Large intestine (tissue), 3 donors: ENCODE results near the gene PGP. TPM values are rescaled to one million over a fixed set of nuclear protein-coding genes. Genes with fewer than 3 reads are reported as not detected.

Experiments
- DNase-seq, 2 donors: peaks; one replicate each; pipeline versions ENCODE4 v3.0.0 to v3.0.0-alpha.2; 2013
- H3K27ac ChIP-seq: one replicate; pipeline ENCODE4 v1.5.1; 2013; ENCODE audit warnings: low read length
- H3K27me3 ChIP-seq: 2 replicates; pipeline ENCODE4 v1.6.1; 2013; ENCODE audit warnings: low read length; ENCODE audit not compliant: control insufficient read depth, insufficient read depth
- H3K36me3 ChIP-seq: 2 replicates; pipeline ENCODE4 v1.6.1; 2013; ENCODE audit warnings: low read length; ENCODE audit not compliant: control insufficient read depth, insufficient read depth
- H3K4me1 ChIP-seq: one replicate; pipeline ENCODE4 v1.6.1; 2013; ENCODE audit warnings: low read length; ENCODE audit not compliant: control insufficient read depth, insufficient read depth
- H3K4me3 ChIP-seq: one replicate; pipeline ENCODE4 v1.5.1; 2013; ENCODE audit warnings: low read length
- H3K9me3 ChIP-seq: one replicate; pipeline ENCODE4 v1.6.1; 2013; ENCODE audit warnings: mild to moderate bottlenecking, low read depth, low read length, moderate library complexity; ENCODE audit not compliant: control insufficient read depth
- WGBS: methylation state at CpG from one replicate; pipeline ENCODE4 v1.1.5; 2013; ENCODE audit warnings: low lambda C conversion rate; ENCODE audit not compliant: insufficient coverage; 5-methylcytosine and 5-hydroxymethylcytosine counted together
- polyA plus RNA-seq: library from polyadenylated mRNA; unstranded; fragments of 120-200 nt; gene quantifications from one replicate; pipeline ENCODE4 v1.2.1, GENCODE V29; 2013

PGP gene
- polyA plus RNA-seq, 1 donor, result 11.7 TPM

DNA sequence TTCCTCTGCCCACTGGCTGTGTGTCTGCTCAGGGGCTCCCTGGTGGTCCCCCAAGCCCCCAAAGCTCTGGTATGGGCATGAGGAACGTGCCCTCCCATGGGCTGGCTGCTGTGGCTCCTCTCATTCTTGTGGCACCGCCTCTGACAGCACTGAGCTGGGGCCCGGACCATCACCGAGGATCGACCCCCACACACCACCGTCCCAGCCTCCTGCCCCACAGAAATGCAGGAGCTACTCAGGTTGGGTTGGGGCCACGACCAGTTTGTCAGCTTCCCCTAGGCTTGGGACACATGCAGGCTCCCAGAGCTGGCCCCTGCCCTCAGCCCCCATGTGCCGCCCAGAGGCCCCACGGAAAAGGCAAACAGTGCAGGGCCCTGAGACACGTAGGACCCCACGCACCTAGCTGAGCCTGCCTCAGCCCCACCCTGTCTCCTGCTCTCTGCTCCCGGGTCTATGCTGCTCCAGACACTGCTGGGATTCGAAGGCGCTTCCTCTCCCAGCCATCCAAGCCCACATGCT, 15.0 kb downstream of the PGP start:
- H3K27ac ChIP-seq, result no peak overlapping the region

GRCh38 chr16:2199095-2199494, 15.5 kb downstream of the PGP start:
- DNase-seq, result no peak
- Histone ChIP-seq H3K27ac (no peak overlapping the region), H3K36me3 (no peaks in the 10 kb centered on the region), H3K27me3 (peaks cover 57% of the 10 kb centered on the region), H3K4me3 (no peak overlapping the region), H3K9me3 (peaks cover 9% of the 10 kb centered on the region), H3K4me1 (peaks cover 13% of the 10 kb centered on the region)
- WGBS, result no CpG with 5 or more reads among the region's 5 CpGs

More for the DNA sequence above, 15.0 kb downstream of the PGP start:
- Histone ChIP-seq H3K4me1 (peaks cover 13% of the 10 kb centered on the region), H3K9me3 (peaks cover 9% of the 10 kb centered on the region), H3K36me3 (no peaks in the 10 kb centered on the region), H3K27me3 (peaks cover 52% of the 10 kb centered on the region), H3K4me3 (no peak overlapping the region)
- DNase-seq, result no peak
- no CpG with 5 or more reads among the region's 14 CpGs for WGBS

DNA sequence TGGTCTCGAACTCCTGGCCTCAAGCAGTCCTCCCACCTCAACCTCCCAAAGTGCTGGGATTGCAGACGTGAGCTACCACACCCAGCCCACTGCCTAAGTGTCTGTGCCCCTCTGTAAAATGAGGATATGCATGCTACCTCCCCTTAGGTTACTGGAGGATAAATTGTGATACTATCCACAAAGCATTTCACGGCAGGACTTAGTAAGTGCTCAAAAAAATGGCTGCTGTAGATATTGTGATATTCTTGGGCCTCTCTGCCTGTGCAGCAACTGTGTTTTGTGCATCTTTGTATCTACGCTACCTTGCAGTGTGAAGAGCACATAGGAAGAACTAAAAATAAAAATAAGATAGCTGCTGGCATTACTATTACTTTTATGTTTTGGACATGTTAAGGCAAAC, 16.4 kb downstream of the PGP start:
- DNase-seq, result no peak
- Histone ChIP-seq H3K4me3 (no peak overlapping the region), H3K27ac (no peak overlapping the region), H3K27me3 (peaks cover 64% of the 10 kb centered on the region), H3K36me3 (no peaks in the 10 kb centered on the region), H3K9me3 (peaks cover 7% of the 10 kb centered on the region), H3K4me1 (peaks cover 13% of the 10 kb centered on the region)
- WGBS, result 100% methylated on average over 1 of the region's 4 CpGs

- Histone ChIP-seq H3K4me1 (peaks cover 13% of the 10 kb centered on the region), H3K27ac (no peak overlapping the region), H3K9me3 (peaks cover 6% of the 10 kb centered on the region), H3K27me3 (peaks cover 64% of the 10 kb centered on the region), H3K36me3 (no peaks in the 10 kb centered on the region), H3K4me3 (no peak overlapping the region)
- no CpG with 5 or more reads among the region's 6 CpGs for WGBS
- DNase-seq, result no peak
These were observed 16.9 kb downstream of the PGP start for GRCh38 chr16:2197765-2198164.

- no peak overlapping the region for H3K27ac ChIP-seq
- H3K4me1 ChIP-seq, result peaks cover 13% of the 10 kb centered on the region
- no peak overlapping the region for H3K4me3 ChIP-seq
- H3K27me3 ChIP-seq, result peaks cover 64% of the 10 kb centered on the region
- no CpG with 5 or more reads among the region's 32 CpGs for WGBS
- no peak for DNase-seq
- H3K36me3 ChIP-seq, result no peaks in the 10 kb centered on the region
- peaks cover 6% of the 10 kb centered on the region for H3K9me3 ChIP-seq
These were observed 17.6 kb downstream of the PGP start for GRCh38 chr16:2196981-2197511.

DNA sequence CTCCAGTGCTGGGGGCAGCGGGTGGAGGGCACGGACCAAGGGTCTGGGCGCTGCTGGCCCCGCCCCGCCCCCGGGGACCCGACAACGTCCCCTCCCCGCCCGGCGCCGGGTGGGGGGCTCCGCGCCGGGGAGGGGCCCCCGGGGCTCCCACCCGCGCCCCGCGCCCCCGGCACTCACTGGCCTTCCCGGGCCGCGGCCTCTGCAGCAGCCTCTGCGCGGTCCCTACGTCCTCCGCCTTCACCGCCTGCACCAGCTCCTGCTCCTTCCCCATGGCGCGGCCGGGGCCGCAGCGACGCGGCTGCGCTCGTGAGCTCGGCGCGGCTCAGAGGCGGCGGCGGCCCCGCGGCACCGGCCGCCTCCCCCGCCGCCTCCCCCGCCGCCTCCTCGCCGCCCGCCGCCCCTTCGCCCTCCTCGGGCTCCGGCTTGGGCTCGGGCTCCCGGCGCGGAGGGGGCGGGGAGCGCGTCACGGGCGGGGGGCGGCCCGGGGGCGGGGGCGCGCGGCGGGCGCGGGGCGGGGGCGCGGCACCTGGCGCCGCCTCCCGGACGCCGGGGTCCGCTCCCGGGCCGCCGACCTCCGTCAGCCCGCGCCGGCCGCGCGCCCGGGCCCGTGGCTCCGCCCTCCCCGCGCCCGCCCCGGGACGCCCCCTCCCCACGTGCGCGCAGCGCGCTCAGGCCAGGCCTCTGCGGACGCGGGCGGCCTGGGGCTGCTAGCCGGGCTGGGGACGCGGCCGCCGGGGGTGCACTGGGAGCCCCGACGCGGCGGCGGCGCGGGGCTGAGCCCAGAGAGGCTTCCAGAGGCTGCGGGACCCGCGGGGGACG, 18.3 kb downstream of the PGP start, which contains the start of gene CASKIN1:
TSS of gene CASKIN1 (minus strand) at position 444 of the 819 bp plus-strand sequence. CDS start at position 271, 173 bp downstream.
- H3K27me3 ChIP-seq, result peaks cover 64% of the 10 kb centered on the region
- no CpG with 5 or more reads among the region's 129 CpGs for WGBS
- H3K27ac ChIP-seq, result no peak within 1 kb of the TSS
- H3K4me3 ChIP-seq, result peak within 1 kb of the TSS; percentile 3
- no peak for DNase-seq
- H3K4me1 ChIP-seq, result peaks cover 13% of the 10 kb centered on the region
- peaks cover 6% of the 10 kb centered on the region for H3K9me3 ChIP-seq
- H3K36me3 ChIP-seq, result no peaks in the 10 kb centered on the region

GRCh38 chr16:2195322-2196161, 19.1 kb downstream of the PGP start:
- H3K36me3 ChIP-seq, result no peaks in the 10 kb centered on the region
- WGBS, result no CpG with 5 or more reads among the region's 49 CpGs
- peak overlapping the region; percentile 3 for H3K4me3 ChIP-seq
- H3K27me3 ChIP-seq, result peaks cover 62% of the 10 kb centered on the region
- peaks cover 13% of the 10 kb centered on the region for H3K4me1 ChIP-seq
- DNase-seq, result no peak
- peaks cover 6% of the 10 kb centered on the region for H3K9me3 ChIP-seq
- H3K27ac ChIP-seq, result no peak overlapping the region

DNA sequence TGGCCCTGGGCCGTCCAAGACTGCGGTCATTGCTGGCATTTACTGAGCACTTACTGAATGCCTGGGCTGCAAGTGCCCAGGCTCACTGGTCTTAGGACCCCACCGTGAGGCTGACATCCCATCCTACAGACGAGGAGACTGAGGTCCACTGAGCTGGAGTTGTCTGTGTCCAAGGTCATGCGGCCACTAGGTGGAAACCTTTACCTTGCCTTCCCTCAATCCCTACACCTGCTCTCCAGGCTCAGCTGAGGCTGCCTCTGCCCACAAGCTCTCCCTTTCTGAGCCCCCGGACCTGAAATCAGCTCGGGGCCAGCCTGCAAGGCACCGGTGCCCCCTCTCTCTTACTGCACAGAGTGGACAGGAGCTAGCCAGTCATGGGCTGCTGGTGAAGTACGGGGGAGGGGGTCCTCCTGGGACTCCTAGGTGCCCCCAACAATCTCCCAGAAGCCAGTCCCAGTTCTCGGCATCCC, 19.8 kb downstream of the PGP start:
- H3K9me3 ChIP-seq, result peaks cover 6% of the 10 kb centered on the region
- peak; percentile 48 to 53 for DNase-seq
- H3K36me3 ChIP-seq, result no peaks in the 10 kb centered on the region
- no peak overlapping the region for H3K4me3 ChIP-seq
- peaks cover 55% of the 10 kb centered on the region for H3K27me3 ChIP-seq
- WGBS, result no CpG with 5 or more reads among the region's 10 CpGs
- peaks cover 13% of the 10 kb centered on the region for H3K4me1 ChIP-seq
- no peak overlapping the region for H3K27ac ChIP-seq

- H3K4me1 ChIP-seq, result peaks cover 13% of the 10 kb centered on the region
- H3K9me3 ChIP-seq, result peaks cover 6% of the 10 kb centered on the region
- H3K36me3 ChIP-seq, result no peaks in the 10 kb centered on the region
- no CpG with 5 or more reads among the region's 16 CpGs for WGBS
- no peak overlapping the region for H3K4me3 ChIP-seq
- DNase-seq, result no peak
- peaks cover 50% of the 10 kb centered on the region for H3K27me3 ChIP-seq
- H3K27ac ChIP-seq, result no peak overlapping the region
These were observed 20.3 kb downstream of the PGP start for GRCh38 chr16:2194166-2194834.

DNA sequence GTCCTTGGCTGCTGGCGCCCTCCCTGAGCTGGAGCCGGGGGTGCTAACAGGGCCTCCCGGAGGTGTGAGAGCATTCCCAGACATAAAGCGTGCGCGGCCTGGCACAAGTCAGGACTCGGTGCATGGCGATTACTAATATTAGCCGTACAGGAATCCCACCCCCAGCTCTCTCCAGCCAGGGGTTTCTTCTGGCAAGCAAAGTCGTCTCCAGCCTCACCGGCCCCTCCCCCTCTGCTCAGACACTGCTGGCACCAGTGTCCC, 23.3 kb downstream of the PGP start:
- H3K4me1 ChIP-seq, result peaks cover 13% of the 10 kb centered on the region
- peaks cover 25% of the 10 kb centered on the region for H3K27me3 ChIP-seq
- no peak for DNase-seq
- H3K27ac ChIP-seq, result no peak overlapping the region
- WGBS, result no CpG with 5 or more reads among the region's 11 CpGs
- H3K36me3 ChIP-seq, result no peaks in the 10 kb centered on the region
- H3K4me3 ChIP-seq, result no peak overlapping the region
- peaks cover 3% of the 10 kb centered on the region for H3K9me3 ChIP-seq
